Measurements from ENCODE around the gene LYRM4.

The LYRM4 gene

DNA sequence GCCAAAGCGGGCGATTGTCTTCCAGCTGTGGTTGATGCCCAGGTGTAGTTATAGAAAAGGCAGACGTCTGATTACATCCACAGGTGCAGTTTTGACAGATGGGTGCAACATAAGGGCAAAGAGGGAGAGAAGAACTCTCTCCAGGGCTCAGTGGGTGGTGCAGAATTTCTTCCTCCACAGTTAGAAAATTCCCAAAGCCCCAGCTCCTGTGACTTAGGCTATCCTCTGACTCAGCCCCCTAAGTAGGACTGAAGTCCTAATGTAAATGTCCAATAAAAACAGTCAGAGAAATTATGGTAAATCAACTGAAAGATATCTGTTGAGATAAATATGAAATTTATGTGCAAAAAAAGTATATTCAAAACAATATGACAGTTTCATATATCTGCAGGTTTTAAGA is 31.4 kb downstream of the LYRM4 start:
- Mint-ChIP-seq H3K4me1 (no peaks in the 10 kb centered on the region), H3K27me3 (ENCODE audit: low read depth) (no peaks in the 10 kb centered on the region), H3K36me3 (ENCODE audit: low read depth) (peaks cover 3% of the 10 kb centered on the region), H3K9me3 (no peaks in the 10 kb centered on the region), H3K4me3 (no peak overlapping the region), H3K27ac (no peak overlapping the region)
- TF ChIP-seq, protein P1, sequence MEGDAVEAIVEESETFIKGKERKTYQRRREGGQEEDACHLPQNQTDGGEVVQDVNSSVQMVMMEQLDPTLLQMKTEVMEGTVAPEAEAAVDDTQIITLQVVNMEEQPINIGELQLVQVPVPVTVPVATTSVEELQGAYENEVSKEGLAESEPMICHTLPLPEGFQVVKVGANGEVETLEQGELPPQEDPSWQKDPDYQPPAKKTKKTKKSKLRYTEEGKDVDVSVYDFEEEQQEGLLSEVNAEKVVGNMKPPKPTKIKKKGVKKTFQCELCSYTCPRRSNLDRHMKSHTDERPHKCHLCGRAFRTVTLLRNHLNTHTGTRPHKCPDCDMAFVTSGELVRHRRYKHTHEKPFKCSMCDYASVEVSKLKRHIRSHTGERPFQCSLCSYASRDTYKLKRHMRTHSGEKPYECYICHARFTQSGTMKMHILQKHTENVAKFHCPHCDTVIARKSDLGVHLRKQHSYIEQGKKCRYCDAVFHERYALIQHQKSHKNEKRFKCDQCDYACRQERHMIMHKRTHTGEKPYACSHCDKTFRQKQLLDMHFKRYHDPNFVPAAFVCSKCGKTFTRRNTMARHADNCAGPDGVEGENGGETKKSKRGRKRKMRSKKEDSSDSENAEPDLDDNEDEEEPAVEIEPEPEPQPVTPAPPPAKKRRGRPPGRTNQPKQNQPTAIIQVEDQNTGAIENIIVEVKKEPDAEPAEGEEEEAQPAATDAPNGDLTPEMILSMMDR (IDR thresholded peaks at IDR 0.05; ENCODE audit: unreplicated experiment in 3 of 3) = no peak

DNA sequence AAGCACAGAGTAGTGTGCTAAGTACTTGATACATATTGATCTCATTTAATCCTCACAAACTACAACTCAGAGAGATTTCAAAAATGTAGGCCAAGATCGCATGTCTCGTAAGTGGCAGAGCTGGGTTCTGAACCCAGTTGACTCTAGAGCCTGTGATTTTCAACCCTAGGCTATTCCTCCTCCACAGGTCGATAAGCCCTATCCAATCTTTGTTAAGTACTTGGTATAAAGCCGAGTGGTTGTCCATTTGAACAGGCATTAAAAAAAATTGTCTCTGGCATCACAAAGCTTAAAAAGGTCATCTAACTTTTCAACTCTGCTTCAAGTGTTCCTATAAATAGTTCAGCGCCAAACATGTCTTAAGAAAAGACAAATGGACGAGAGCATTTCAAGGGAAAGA is 37.4 kb downstream of the LYRM4 start:
- Mint-ChIP-seq H3K27me3 (ENCODE audit: low read depth) (no peaks in the 10 kb centered on the region), H3K36me3 (ENCODE audit: low read depth) (peaks cover 13% of the 10 kb centered on the region), H3K27ac (no peak overlapping the region), H3K9me3 (no peaks in the 10 kb centered on the region), H3K4me1 (peaks cover 26% of the 10 kb centered on the region), H3K4me3 (no peak overlapping the region)
- TF ChIP-seq, protein P1 (IDR thresholded peaks at IDR 0.05; ENCODE audit: unreplicated experiment in 3 of 3) = no peak

DNA sequence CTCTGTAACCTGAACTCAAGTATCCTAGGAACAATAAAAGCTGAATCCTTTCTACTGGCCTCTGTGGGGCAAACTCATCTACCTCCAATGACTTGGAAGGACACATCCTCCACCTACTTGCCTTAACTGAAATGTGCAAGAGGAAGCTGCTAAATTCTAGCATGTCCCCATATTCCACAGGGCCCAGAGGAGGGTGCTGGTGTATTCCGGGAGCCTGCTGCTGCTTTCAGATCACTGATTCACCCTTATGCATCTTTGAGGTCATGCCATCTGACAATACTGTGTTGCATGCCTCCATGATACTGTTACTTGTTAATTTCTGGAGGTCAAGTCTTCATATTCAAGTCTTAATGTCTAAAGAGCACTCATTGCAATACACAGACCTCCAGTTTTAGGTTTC is 40.3 kb downstream of the LYRM4 start:
- no peak overlapping the region for H3K4me3 Mint-ChIP-seq
- H3K27me3 Mint-ChIP-seq (ENCODE audit: low read depth) = no peaks in the 10 kb centered on the region
- H3K36me3 Mint-ChIP-seq (ENCODE audit: low read depth) = peaks cover 10% of the 10 kb centered on the region
- TF ChIP-seq, protein P1 (IDR thresholded peaks at IDR 0.05; ENCODE audit: unreplicated experiment in 3 of 3) = no peak
- no peaks in the 10 kb centered on the region for H3K9me3 Mint-ChIP-seq
- H3K4me1 Mint-ChIP-seq = peaks cover 47% of the 10 kb centered on the region
- peak overlapping the region in 2 of 3 experiments; percentile 22 to 81 for H3K27ac Mint-ChIP-seq

DNA sequence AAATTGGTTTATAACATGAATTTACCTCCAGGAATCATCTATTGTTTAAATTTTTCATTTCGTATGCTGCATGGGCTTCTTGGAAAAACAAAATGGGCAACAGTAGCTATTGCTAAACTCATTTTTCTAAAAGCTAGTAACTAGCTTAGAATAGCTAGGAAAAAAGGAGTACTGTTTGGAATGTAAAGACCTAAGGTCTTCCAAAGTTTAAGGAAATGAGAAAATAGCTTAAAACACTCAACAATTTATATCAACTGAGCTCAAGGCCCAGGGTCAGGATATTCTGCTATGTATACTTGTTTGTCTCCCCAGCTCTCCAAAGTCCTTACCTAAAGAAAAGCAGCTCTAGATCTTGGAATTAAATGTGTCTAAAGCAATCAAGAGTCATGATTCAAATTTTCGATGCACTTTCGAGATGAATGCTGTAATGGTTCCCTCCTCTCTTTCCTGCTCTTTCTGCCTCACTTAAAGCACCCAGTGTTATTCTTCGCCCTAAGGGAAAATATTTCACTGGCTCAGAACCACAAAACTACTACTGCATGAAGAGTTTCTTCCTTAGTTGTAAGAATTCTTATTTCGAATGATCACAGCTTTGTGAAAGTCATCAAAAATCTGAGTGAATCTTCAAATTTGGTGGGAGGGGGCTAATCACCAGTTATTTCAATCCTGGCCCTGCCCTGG is 41.6 kb downstream of the LYRM4 start:
- Mint-ChIP-seq H3K27ac (peak overlapping the region; percentile 6 to 81 (median 66)), H3K4me3 (no peak overlapping the region), H3K9me3 (no peaks in the 10 kb centered on the region), H3K27me3 (ENCODE audit: low read depth) (no peaks in the 10 kb centered on the region), H3K4me1 (peaks cover 59% of the 10 kb centered on the region), H3K36me3 (ENCODE audit: low read depth) (peaks cover 10% of the 10 kb centered on the region)
- TF ChIP-seq, protein P1 (IDR thresholded peaks at IDR 0.05; ENCODE audit: unreplicated experiment in 3 of 3) = no peak

GRCh38 chr6:5217356-5217755 is 43.4 kb downstream of the LYRM4 start:
- peaks cover 9% of the 10 kb centered on the region for H3K36me3 Mint-ChIP-seq (ENCODE audit: low read depth)
- no peaks in the 10 kb centered on the region for H3K27me3 Mint-ChIP-seq (ENCODE audit: low read depth)
- no peak overlapping the region for H3K4me3 Mint-ChIP-seq
- peaks cover 68% of the 10 kb centered on the region for H3K4me1 Mint-ChIP-seq
- TF ChIP-seq, protein P1 (IDR thresholded peaks at IDR 0.05; ENCODE audit: unreplicated experiment in 3 of 3) = no peak
- no peaks in the 10 kb centered on the region for H3K9me3 Mint-ChIP-seq
- H3K27ac Mint-ChIP-seq = peak overlapping the region in 2 of 3 experiments; percentile 9 to 36

DNA sequence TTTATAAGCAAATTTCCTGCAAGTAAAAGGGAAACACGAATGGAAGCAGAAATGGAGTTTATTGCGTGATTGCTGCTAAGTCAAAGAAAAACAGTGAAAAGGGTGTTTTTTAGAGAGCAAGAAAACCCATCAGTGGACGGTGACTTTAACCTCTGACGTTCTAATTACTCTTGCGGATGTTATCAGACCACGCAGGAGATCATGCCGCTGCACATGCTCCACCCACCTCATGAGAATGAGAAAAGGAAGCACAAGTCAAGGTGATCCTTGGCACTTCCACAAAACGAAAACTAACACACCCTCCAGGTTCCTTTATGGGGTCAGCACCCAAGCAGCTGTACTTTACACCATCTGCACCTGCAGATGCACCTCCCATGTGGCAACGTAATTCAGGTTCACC is 45.0 kb downstream of the LYRM4 start:
- Mint-ChIP-seq H3K27me3 (ENCODE audit: low read depth) (no peaks in the 10 kb centered on the region), H3K4me3 (no peak overlapping the region), H3K4me1 (peaks cover 79% of the 10 kb centered on the region), H3K27ac (peak overlapping the region in 1 of 3 experiments; percentile 40), H3K36me3 (ENCODE audit: low read depth) (peaks cover 8% of the 10 kb centered on the region), H3K9me3 (no peaks in the 10 kb centered on the region)
- TF ChIP-seq, protein P1 (IDR thresholded peaks at IDR 0.05; ENCODE audit: unreplicated experiment in 3 of 3) = no peak
